H1 (cell line): Measurements from ENCODE around the gene PRKN. TPM values are rescaled to one million over a fixed set of nuclear protein-coding genes. Genes with fewer than 3 reads are reported as not detected.

Experiments used
- CTCF ChIA-PET: fragments of 300-600 bp; sonication (Branson Sonifier 250); formaldehyde crosslinking; loops from one replicate; lab custom pipeline; 2021; ENCODE audit not compliant: partially characterized antibody; lab: Charles Lee
- POLR2A ChIA-PET: fragments of 300-600 bp; sonication (Branson Sonifier 250); formaldehyde crosslinking; loops from one replicate; lab custom pipeline; 2021; ENCODE audit warnings: inconsistent platforms; ENCODE audit not compliant: partially characterized antibody; lab: Charles Lee
- DNase-seq, 2 experiments: peaks; one replicate each; pipeline versions ENCODE4 v3.0.0 to v3.0.0-alpha.2; 2010 to 2022; ENCODE audit warnings: low spot score in 2 of 2, low read depth in 1 of 2, mixed read lengths in 1 of 2
- FAIRE-seq: peaks from 2 replicates; lab custom pipeline; 2011; peaks lifted over from hg19 to GRCh38; lab: Jason Lieb, UNC
- H2AFZ ChIP-seq: 2 replicates; pipeline ENCODE4 v1.8.1; 2012; ENCODE audit warnings: low read length, inconsistent platforms
- H2AK5ac ChIP-seq: 2 replicates; pipeline ENCODE4 v1.6.1; 2013; ENCODE audit warnings: low read depth, low read length
- H2BK120ac ChIP-seq: replicated peaks from 2 replicates; pipeline ENCODE3; 2013; ENCODE audit warnings: low read depth, low read length, inconsistent platforms
- H2BK12ac ChIP-seq: 2 replicates; pipeline ENCODE4 v1.6.1; 2013; ENCODE audit warnings: low read depth, low read length
- H2BK15ac ChIP-seq: 2 replicates; pipeline ENCODE4 v1.6.1; 2013; ENCODE audit warnings: low read length
- H2BK20ac ChIP-seq: 2 replicates; pipeline ENCODE4 v1.6.1; 2013; ENCODE audit warnings: low read length
- H2BK5ac ChIP-seq: 2 replicates; pipeline ENCODE4 v1.6.1; 2013; ENCODE audit warnings: low read depth, low read length
- H3K14ac ChIP-seq: 2 replicates; pipeline ENCODE4 v1.6.1; 2013; ENCODE audit warnings: inconsistent platforms; ENCODE audit not compliant: insufficient read length
- H3K18ac ChIP-seq: 2 replicates; pipeline ENCODE4 v1.6.1; 2013; ENCODE audit warnings: low read length; ENCODE audit errors: extremely low read depth
- H3K23ac ChIP-seq: 2 replicates; pipeline ENCODE4 v1.6.1; 2013; ENCODE audit warnings: inconsistent platforms; ENCODE audit not compliant: insufficient read length
- H3K23me2 ChIP-seq: 2 replicates; pipeline ENCODE4 v1.6.1; 2013; ENCODE audit warnings: low read depth, low read length
- H3K27ac ChIP-seq: 2 replicates; pipeline ENCODE4 v1.6.1; 2011; ENCODE audit warnings: low read depth, low read length, inconsistent platforms
- H3K27me3 ChIP-seq, 4 experiments: replicated peaks in 1 of 4; 1 replicate in 1 of 4; 2 replicates in 3 of 4; pipeline versions ENCODE4 v1.6.1 to v1.8.1; 2011 to 2013; ENCODE audit warnings: low read length in 3 of 4, mild to moderate bottlenecking in 3 of 4, inconsistent platforms in 2 of 4, mixed read lengths in 2 of 4, moderate library complexity in 1 of 4; ENCODE audit not compliant: control insufficient read depth in 3 of 4, insufficient read depth in 3 of 4; ENCODE audit errors: extremely low read depth in 1 of 4
- H3K36me3 ChIP-seq, 4 experiments: 2 replicates each; pipeline versions ENCODE4 v1.6.1 to v1.8.1; 2011 to 2013; ENCODE audit warnings: mild to moderate bottlenecking in 4 of 4, low read length in 3 of 4, moderate library complexity in 2 of 4, control low read depth in 1 of 4, inconsistent platforms in 1 of 4; ENCODE audit not compliant: insufficient read depth in 4 of 4, control insufficient read depth in 2 of 4
- H3K4ac ChIP-seq: replicated peaks from 2 replicates; pipeline ENCODE3; 2013; ENCODE audit warnings: low read length, low read depth, mixed read lengths, inconsistent platforms; ENCODE audit not compliant: insufficient read length
- H3K4me1 ChIP-seq, 4 experiments: replicated peaks in 1 of 4; 1 replicate in 1 of 4; 2 replicates in 3 of 4; pipeline versions ENCODE4 v1.6.1 to v1.8.1; 2011 to 2013; ENCODE audit warnings: low read length in 3 of 4, inconsistent platforms in 2 of 4, mixed read lengths in 1 of 4; ENCODE audit not compliant: insufficient read depth in 4 of 4, control insufficient read depth in 3 of 4
- H3K4me2 ChIP-seq, 2 experiments: 2 replicates each; pipeline versions ENCODE4 v1.6.1 to v1.8.1; 2011 to 2013; ENCODE audit warnings: low read depth in 2 of 2, low read length in 2 of 2, control low read depth in 1 of 2, inconsistent platforms in 1 of 2, mild to moderate bottlenecking in 1 of 2; ENCODE audit not compliant: insufficient read depth in 1 of 2
- H3K4me3 ChIP-seq, 4 experiments: fragments of 200-600, 300-600 bp in 1 of 4; sonication (generic), shearing (Covaris generic), sonication (Bioruptor Twin) in 1 of 4; 2 replicates each; pipeline versions ENCODE4 v1.5.1 to v1.8.1; 2011 to 2016; ENCODE audit warnings: low read length in 4 of 4, low read depth in 3 of 4, control low read depth in 2 of 4, inconsistent platforms in 2 of 4, mild to moderate bottlenecking in 2 of 4, mixed read lengths in 1 of 4, moderate library complexity in 1 of 4; ENCODE audit not compliant: insufficient read depth in 2 of 4; ENCODE audit errors: extremely low read depth in 1 of 4
- H3K56ac ChIP-seq: replicated peaks from 2 replicates; pipeline ENCODE3; 2013; ENCODE audit warnings: low read depth, mild to moderate bottlenecking, mixed read lengths, low read length, inconsistent platforms; ENCODE audit not compliant: insufficient read length
- H3K79me1 ChIP-seq: 2 replicates; pipeline ENCODE4 v1.6.1; 2013; ENCODE audit warnings: low read depth, low read length, control low read depth
- H3K79me2 ChIP-seq, 2 experiments: 2 replicates each; pipeline versions ENCODE4 v1.6.1 to v1.8.1; 2012 to 2013; ENCODE audit warnings: low read length in 2 of 2, mild to moderate bottlenecking in 2 of 2, inconsistent platforms in 1 of 2; ENCODE audit not compliant: insufficient read depth in 2 of 2, control insufficient read depth in 1 of 2
- H3K9ac ChIP-seq, 4 experiments: replicated peaks in 1 of 4; 1 replicate in 1 of 4; 2 replicates in 3 of 4; pipeline versions ENCODE4 v1.6.1 to v1.8.1; 2011 to 2013; ENCODE audit warnings: low read depth in 3 of 4, low read length in 3 of 4, control low read depth in 2 of 4, mild to moderate bottlenecking in 2 of 4, moderate library complexity in 2 of 4, inconsistent platforms in 1 of 4; ENCODE audit errors: extremely low read depth in 1 of 4
- H3K9me3 ChIP-seq, 2 experiments: 2 replicates each; pipeline versions ENCODE4 v1.6.1 to v1.8.1; 2012 to 2013; ENCODE audit warnings: mild to moderate bottlenecking in 2 of 2, moderate library complexity in 2 of 2, control low read depth in 1 of 2, inconsistent platforms in 1 of 2, low read depth in 1 of 2, low read length in 1 of 2, mixed read lengths in 1 of 2; ENCODE audit not compliant: insufficient read depth in 2 of 2
- H4K20me1 ChIP-seq, 2 experiments: replicated peaks in 1 of 2; 2 replicates each; pipeline versions ENCODE3 to v1.8.1; 2011 to 2013; ENCODE audit warnings: inconsistent platforms in 2 of 2, low read length in 2 of 2, mild to moderate bottlenecking in 1 of 2; ENCODE audit not compliant: insufficient read depth in 2 of 2, control insufficient read depth in 1 of 2
- H4K5ac ChIP-seq: 2 replicates; pipeline ENCODE4 v1.6.1; 2013; ENCODE audit warnings: low read length, low read depth, mixed read lengths, inconsistent platforms; ENCODE audit not compliant: insufficient read length
- H4K8ac ChIP-seq: 2 replicates; pipeline ENCODE4 v1.8.0; 2013; ENCODE audit warnings: mild to moderate bottlenecking, moderate library complexity, low read length, inconsistent platforms; ENCODE audit not compliant: insufficient read depth; ENCODE audit errors: extremely low read depth
- H4K91ac ChIP-seq: replicated peaks from 2 replicates; pipeline ENCODE3; 2013; ENCODE audit warnings: low read length, mixed read lengths, inconsistent platforms; ENCODE audit not compliant: insufficient read length
- CTBP2 ChIP-seq: IDR thresholded peaks from 2 replicates; pipeline ENCODE4 v1.7.0; 2011; ENCODE audit warnings: borderline replicate concordance, mild to moderate bottlenecking, moderate library complexity, mixed read lengths, low read length; ENCODE audit not compliant: insufficient read depth, insufficient read length
- RFX5 ChIP-seq: IDR thresholded peaks from 2 replicates; pipeline ENCODE4 v1.6.1; 2011; ENCODE audit warnings: low read depth, low read length, improper control_type of control experiment, borderline replicate concordance
- RNF2 ChIP-seq: fragments of 200-900, 300-1000 bp; sonication (generic); IDR thresholded peaks from 2 replicates; pipeline ENCODE4 v1.7.1; 2016; ENCODE audit warnings: borderline replicate concordance, low read depth, mild to moderate bottlenecking, antibody characterized with exemption, low read length; ENCODE audit not compliant: poor library complexity, severe bottlenecking; ENCODE audit errors: missing control alignments
- polyA plus RNA-seq, 7 experiments: library from polyadenylated mRNA; depleted of rRNA in 3 of 7; stranded (reverse) in 5 of 7; unstranded in 2 of 7; fragments of >200 nt in 5 of 7; fragments of 200-250 nt in 2 of 7; gene quantifications; 1 replicate in 5 of 7; 2 replicates in 1 of 7; 4 replicates in 1 of 7; pipeline versions ENCODE4 v1.2.1 to v1.2.3, GENCODE V29; 2011 to 2013; ENCODE audit warnings: missing spikeins in 2 of 7, mixed read lengths in 2 of 7
- total RNA-seq: library from RNA; stranded (reverse); fragmentation: NEBNext Ultra II Directional; extraction: Animal tissue kit (Norgen Biotek cat#: 25700); gene quantifications from 2 replicates; pipeline ENCODE4 v1.2.1, GENCODE V29; 2021

The PRKN gene
- total and polyA plus RNA-seq, 2 of the 8 experiments (the other 6 are each of a cell fraction or from before 2014, with no cell fraction given): 0.13 to 0.29 TPM

GRCh38 chr6:162675503-162675902 is 52.1 kb downstream of the PRKN start:
- CTCF ChIA-PET: no interaction called here

More at GRCh38 chr6:162675503-162675902, 52.1 kb downstream of the PRKN start:
- no peak overlapping the region for H3K23ac ChIP-seq
- no peak overlapping the region for H3K4me2 ChIP-seq
- H2BK120ac ChIP-seq: no peak overlapping the region
- no peak for FAIRE-seq
- H3K14ac ChIP-seq: no peak overlapping the region
- H3K36me3 ChIP-seq: no peaks in the 10 kb centered on the region
- H3K79me1 ChIP-seq: no peaks in the 10 kb centered on the region
- H2BK20ac ChIP-seq: no peak overlapping the region
- no peak for DNase-seq
- no peak overlapping the region for H2AFZ ChIP-seq
- H2BK15ac ChIP-seq: no peak overlapping the region
- H3K9ac ChIP-seq: no peak overlapping the region
- H3K27ac ChIP-seq: no peak overlapping the region
- H4K20me1 ChIP-seq: no peaks in the 10 kb centered on the region
- H2BK5ac ChIP-seq: no peak overlapping the region
- POLR2A ChIA-PET: no interaction called here
- no peak overlapping the region for H3K4me3 ChIP-seq
- H3K9me3 ChIP-seq: no peaks in the 10 kb centered on the region
- no peaks in the 10 kb centered on the region for H3K79me2 ChIP-seq
- H3K56ac ChIP-seq: no peak overlapping the region
- no peak overlapping the region for H4K5ac ChIP-seq
- TF ChIP-seq RNF2: no peak
- no peak for TF ChIP-seq RFX5
- no peak for TF ChIP-seq CTBP2
- H2AK5ac ChIP-seq: no peak overlapping the region
- no peak overlapping the region for H4K8ac ChIP-seq
- H3K23me2 ChIP-seq: no peaks in the 10 kb centered on the region; the same call in 1 of the 2 replicates
- no peak overlapping the region for H2BK12ac ChIP-seq
- no peaks in the 10 kb centered on the region for H3K4me1 ChIP-seq
- no peak overlapping the region for H4K91ac ChIP-seq
- no peak overlapping the region for H3K18ac ChIP-seq
- no peaks in the 10 kb centered on the region for H3K27me3 ChIP-seq
- H3K4ac ChIP-seq: no peak overlapping the region
